ENCODE results near the gene KCNT2. TPM values are rescaled to one million over a fixed set of nuclear protein-coding genes. Genes with fewer than 3 reads are reported as not detected.

The KCNT2 gene
- polyA plus RNA-seq, 1 of the 3 experiments (the other 2 are of a cell fraction): 0.56 TPM

- TF ChIP-seq IRF3 (IDR thresholded peaks at IDR 0.05; ENCODE audit: low read depth, low read length) (no peak), JUND (IDR thresholded peaks at IDR 0.05) (no peak), MEF2A (IDR thresholded peaks at IDR 0.05; ENCODE audit: borderline replicate concordance, low read depth) (no peak), TEAD4 (IDR thresholded peaks at IDR 0.05; ENCODE audit: borderline replicate concordance, insufficient read depth) (no peak), SMC3 (IDR thresholded peaks at IDR 0.05; ENCODE audit: low read depth, low read length) (no peak), MXI1 (IDR thresholded peaks at IDR 0.05; ENCODE audit: low read depth, low read length) (no peak)
Observed at GRCh38 chr1:196557797-196558196, 50.4 kb downstream of the KCNT2 start (continued).

GRCh38 chr1:196550731-196551130 lies 57.5 kb downstream of the KCNT2 start:
- H3K4me2 ChIP-seq: no peak overlapping the region
- no peaks in the 10 kb centered on the region for H3K79me2 ChIP-seq (ENCODE audit: insufficient read depth)
- peaks cover 3% of the 10 kb centered on the region; the same call in 1 of the 2 replicates for H3K9me3 ChIP-seq
- no peak overlapping the region for H3K9ac ChIP-seq
- ChIA-PET CTCF (interaction anchor here (1.4 kb wide), 1 partner anchor 17 kb away, joined by 4 read pairs; no protein-coding TSS in a partner anchor), POLR2A (no interaction called here)
- no peaks in the 10 kb centered on the region for H3F3A ChIP-seq (replicated peaks; ENCODE audit: insufficient read depth)
- DNase-seq: no peak
- H3K9me2 ChIP-seq: no peaks in the 10 kb centered on the region
- H3K4me3 ChIP-seq (ENCODE audit: low read depth in 2 of 2, low read length in 1 of 2): no peak overlapping the region
- no peak overlapping the region for H3K27ac ChIP-seq (ENCODE audit: low read depth in 2 of 2, low read length in 1 of 2)
- no peak overlapping the region for H2AFZ ChIP-seq (ENCODE audit: low read depth)
- TF ChIP-seq USF2 (IDR thresholded peaks at IDR 0.05; ENCODE audit: borderline replicate concordance, low read depth, low read length) (no peak), USF1 (IDR thresholded peaks at IDR 0.05; ENCODE audit: borderline replicate concordance, low read depth) (no peak), NFIC (IDR thresholded peaks at IDR 0.05; ENCODE audit: borderline replicate concordance) (no peak), JUND (IDR thresholded peaks at IDR 0.05) (no peak), TEAD4 (IDR thresholded peaks at IDR 0.05; ENCODE audit: borderline replicate concordance, insufficient read depth) (no peak), ELF1 (IDR thresholded peaks at IDR 0.05) (no peak), RXRA (IDR thresholded peaks at IDR 0.05; ENCODE audit: borderline replicate concordance, low read depth) (no peak), POLR2AphosphoS5 (IDR thresholded peaks at IDR 0.05; ENCODE audit: low read depth, low read length) (no peak), IRF3 (IDR thresholded peaks at IDR 0.05; ENCODE audit: low read depth, low read length) (no peak), MEF2A (IDR thresholded peaks at IDR 0.05; ENCODE audit: borderline replicate concordance, low read depth) (no peak), REST (IDR thresholded peaks at IDR 0.05; ENCODE audit: low read depth, low read length) (no peak), SIN3A (IDR thresholded peaks at IDR 0.05; ENCODE audit: borderline replicate concordance, low read depth, low read length) (no peak), YY1 (IDR thresholded peaks at IDR 0.05; ENCODE audit: low read depth) (no peak), EZH2phosphoT487 (IDR thresholded peaks at IDR 0.05; ENCODE audit: borderline replicate concordance, low read depth) (no peak), GATA2 (CRISPR knock-in tag; IDR thresholded peaks at IDR 0.05) (no peak), PBX3 (IDR thresholded peaks at IDR 0.05) (no peak)
- no peaks in the 10 kb centered on the region for H3K27me3 ChIP-seq (ENCODE audit: insufficient read depth)
- H3K4me1 ChIP-seq (ENCODE audit: control insufficient read depth in 1 of 2, insufficient read depth in 2 of 2, low read depth in 1 of 2, low read length in 1 of 2): no peaks in the 10 kb centered on the region
- H3K36me3 ChIP-seq (replicated peaks in 1 of 2; ENCODE audit: control insufficient read depth in 1 of 2, insufficient read depth in 2 of 2, low read length in 1 of 2): peaks cover 0 to 3% of the 10 kb centered on the region in 2 experiments
- no peaks in the 10 kb centered on the region for H4K20me1 ChIP-seq (ENCODE audit: insufficient read depth)
